ENCODE results near the gene ARPC5L.

Gene ARPC5L

GRCh38 chr9:124869466-124869985, 7.6 kb downstream of the ARPC5L start:
- POLR2A ChIA-PET (ENCODE audit: low non-redundant PET), result interaction anchor here (0.7 to 1.4 kb wide), 3 partner anchors 8 to 52 kb away, joined by 3 to 5 read pairs (median 3); partner anchors contain the start of genes ARPC5L and RPL35
- TF ChIP-seq CTCF (conservative IDR thresholded peaks at IDR 0.05; ENCODE audit: low read depth), result no peak
- CTCF ChIA-PET, result interaction anchor here (1.5 kb wide), 1 partner anchor 98 kb away, joined by 6 read pairs; no protein-coding TSS in a partner anchor
- peak overlapping the region; percentile 99 for H3K27ac ChIP-seq
- DNase-seq (ENCODE audit: low spot score), result peak; percentile 69

GRCh38 chr9:124869986-124870560, 8.1 kb downstream of the ARPC5L start:
- peak overlapping the region; percentile 99 for H3K27ac ChIP-seq
- no peak for DNase-seq (ENCODE audit: low spot score)
- ChIA-PET CTCF (interaction anchor here (0.6 to 1.5 kb wide), 2 partner anchors 25 to 98 kb away, joined by 6 read pairs; no protein-coding TSS in a partner anchor), POLR2A (ENCODE audit: low non-redundant PET) (interaction anchor here (1.4 kb wide), 1 partner anchor 8 kb away, joined by 5 read pairs; the partner anchor contains the start of genes ARPC5L and RPL35)
- no peak for TF ChIP-seq CTCF (conservative IDR thresholded peaks at IDR 0.05; ENCODE audit: low read depth)

GRCh38 chr9:124870723-124871122, 8.8 kb downstream of the ARPC5L start:
- peak overlapping the region; percentile 99 for H3K27ac ChIP-seq
- ChIA-PET CTCF (no interaction called here), POLR2A (ENCODE audit: low non-redundant PET) (interaction anchor here (1.4 kb wide), 1 partner anchor 9 kb away, joined by 5 read pairs; the partner anchor contains the start of genes ARPC5L and RPL35)
- no peak for TF ChIP-seq CTCF (conservative IDR thresholded peaks at IDR 0.05; ENCODE audit: low read depth)
- no peak for DNase-seq (ENCODE audit: low spot score)

GRCh38 chr9:124871156-124871561, 9.2 kb downstream of the ARPC5L start:
- DNase-seq (ENCODE audit: low spot score), result no peak
- POLR2A ChIA-PET (ENCODE audit: low non-redundant PET), result interaction anchor here (1.9 kb wide), 1 partner anchor 9 kb away, joined by 14 read pairs; the partner anchor contains the start of genes ARPC5L and RPL35
- TF ChIP-seq CTCF (conservative IDR thresholded peaks at IDR 0.05; ENCODE audit: low read depth), result no peak
- H3K27ac ChIP-seq, result peak overlapping the region; percentile 99
- CTCF ChIA-PET, result interaction anchor here (0.9 to 1.3 kb wide), 3 partner anchors 13 to 99 kb away, joined by 3 read pairs; no protein-coding TSS in a partner anchor

- DNase-seq (ENCODE audit: low spot score), result no peak
- no peak for TF ChIP-seq CTCF (conservative IDR thresholded peaks at IDR 0.05; ENCODE audit: low read depth)
- peak overlapping the region; percentile 46 for H3K27ac ChIP-seq
- CTCF ChIA-PET, result interaction anchor here (0.6 to 1.5 kb wide), 4 partner anchors 20 to 204 kb away, joined by 3 to 9 read pairs (median 4); partner anchors contain the start of gene WDR38
- POLR2A ChIA-PET (ENCODE audit: low non-redundant PET), result no interaction called here
These were observed 11.7 kb downstream of the ARPC5L start for GRCh38 chr9:124873664-124874063.

- CTCF ChIA-PET, result interaction anchor here (0.6 to 0.8 kb wide), 3 partner anchors 17 to 22 kb away, joined by 3 to 4 read pairs (median 3); partner anchors contain the start of gene WDR38
- no peak for TF ChIP-seq CTCF (conservative IDR thresholded peaks at IDR 0.05; ENCODE audit: low read depth)
- H3K27ac ChIP-seq, result peak overlapping the region; percentile 46
- DNase-seq (ENCODE audit: low spot score), result no peak
- POLR2A ChIA-PET (ENCODE audit: low non-redundant PET), result no interaction called here
These were observed 13.6 kb downstream of the ARPC5L start for GRCh38 chr9:124875501-124875900.

Measured in RWPE1 (cell line).